HEK293T (cell line): Measurements from ENCODE around the gene EXOC3L4.

Experiments
- ARNT ChIP-seq: fragments of 450-650 bp; IDR thresholded peaks from 2 replicates; pipeline ENCODE4 v1.6.1; 2017; ENCODE audit warnings: mild to moderate bottlenecking
- BHLHE40 ChIP-seq: fragments of 450-650 bp; IDR thresholded peaks from 2 replicates; pipeline ENCODE4 v1.6.1; 2016; ENCODE audit warnings: mild to moderate bottlenecking, moderate library complexity, borderline replicate concordance
- ELF4 ChIP-seq: fragments of 450-650 bp; IDR thresholded peaks from 2 replicates; pipeline ENCODE4 v1.6.1; 2017; ENCODE audit warnings: antibody characterized with exemption
- FOXA1 ChIP-seq: fragments of 450-650 bp; IDR thresholded peaks from 2 replicates; pipeline ENCODE4 v1.6.1; 2016; ENCODE audit warnings: mild to moderate bottlenecking
- FOXM1 ChIP-seq: fragments of 450-650 bp; IDR thresholded peaks from 2 replicates; pipeline ENCODE4 v1.6.1; 2017; ENCODE audit warnings: mild to moderate bottlenecking, borderline replicate concordance
- HDGF ChIP-seq: fragments of 450-650 bp; IDR thresholded peaks from 2 replicates; pipeline ENCODE4 v1.6.1; 2017; ENCODE audit warnings: antibody characterized with exemption, borderline replicate concordance
- L3MBTL2 ChIP-seq: fragments of 450-650 bp; conservative IDR thresholded peaks from 2 replicates; pipeline ENCODE4 v1.6.1; 2016; ENCODE audit warnings: mild to moderate bottlenecking
- LEF1 ChIP-seq: fragments of 450-650 bp; IDR thresholded peaks from 2 replicates; pipeline ENCODE4 v1.6.1; 2017; ENCODE audit warnings: mild to moderate bottlenecking, borderline replicate concordance
- SP1 ChIP-seq: fragments of 450-650 bp; IDR thresholded peaks from 2 replicates; pipeline ENCODE4 v1.6.1; 2017
- SUZ12 ChIP-seq: fragments of 450-650 bp; IDR thresholded peaks from 2 replicates; pipeline ENCODE4 v1.6.1; 2016; ENCODE audit warnings: mild to moderate bottlenecking
- TARDBP ChIP-seq: fragments of 450-650 bp; IDR thresholded peaks from 2 replicates; pipeline ENCODE4 v1.6.1; 2016
- TF ChIP-seq, protein P1 (sequence below): fragments of 450-650 bp; IDR thresholded peaks from 2 replicates; pipeline ENCODE4 v1.6.1; 2016

DNA sequence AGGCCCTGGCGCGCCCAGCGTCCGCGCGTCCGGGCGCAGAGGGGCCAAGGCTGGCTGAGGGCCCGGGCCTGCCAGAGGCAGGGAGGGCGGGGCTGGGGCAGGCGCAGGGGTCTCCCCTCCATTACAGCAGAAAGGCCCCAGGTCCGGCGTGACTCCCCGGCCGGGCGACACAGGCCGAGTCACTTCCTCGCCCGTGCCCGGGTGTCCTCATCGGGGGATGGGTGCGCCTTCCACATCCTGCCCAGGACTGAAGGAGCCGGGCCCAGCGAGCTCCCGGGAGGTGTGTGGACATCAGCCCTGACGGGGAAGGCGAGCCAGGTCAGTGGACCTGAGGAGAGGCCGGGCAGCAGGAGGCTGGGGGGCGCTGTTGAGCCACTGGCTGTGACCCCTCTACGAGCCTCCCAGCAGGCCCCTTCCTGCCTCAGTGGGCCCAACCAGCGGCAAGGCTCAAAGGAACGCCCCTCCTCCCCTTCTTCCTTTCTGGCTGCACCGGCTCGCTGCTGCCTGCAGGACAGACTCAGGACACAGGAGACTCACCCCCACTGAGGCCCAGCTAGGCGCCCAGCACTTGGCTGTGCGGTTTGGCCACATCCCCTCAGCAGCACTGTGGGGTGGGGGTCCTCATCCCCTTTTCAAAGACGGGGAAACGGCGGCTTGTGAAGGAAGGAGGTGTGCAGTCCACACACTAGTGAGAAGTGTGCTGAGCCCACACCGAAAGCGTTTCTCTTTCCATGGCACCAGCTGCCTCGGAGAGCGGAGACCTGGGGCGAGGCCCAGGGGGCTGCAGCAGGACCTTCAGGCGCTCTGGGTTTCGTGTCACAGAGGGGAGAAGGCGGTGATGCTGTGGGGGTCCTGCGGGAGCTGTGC lies 29.3 kb downstream of the EXOC3L4 start:
- TF ChIP-seq TARDBP (no peak), FOXA1 (no peak), BHLHE40 (no peak), ELF4 (no peak), FOXM1 (no peak), ARNT (no peak), SP1 (no peak), L3MBTL2 (no peak), LEF1 (no peak), SUZ12 (no peak), HDGF (no peak)
- TF ChIP-seq, protein P1, sequence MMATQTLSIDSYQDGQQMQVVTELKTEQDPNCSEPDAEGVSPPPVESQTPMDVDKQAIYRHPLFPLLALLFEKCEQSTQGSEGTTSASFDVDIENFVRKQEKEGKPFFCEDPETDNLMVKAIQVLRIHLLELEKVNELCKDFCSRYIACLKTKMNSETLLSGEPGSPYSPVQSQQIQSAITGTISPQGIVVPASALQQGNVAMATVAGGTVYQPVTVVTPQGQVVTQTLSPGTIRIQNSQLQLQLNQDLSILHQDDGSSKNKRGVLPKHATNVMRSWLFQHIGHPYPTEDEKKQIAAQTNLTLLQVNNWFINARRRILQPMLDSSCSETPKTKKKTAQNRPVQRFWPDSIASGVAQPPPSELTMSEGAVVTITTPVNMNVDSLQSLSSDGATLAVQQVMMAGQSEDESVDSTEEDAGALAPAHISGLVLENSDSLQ = no peak
